Measurements from ENCODE around the gene PRSS16. TPM values are rescaled to one million over a fixed set of nuclear protein-coding genes. Genes with fewer than 3 reads are reported as not detected.

The PRSS16 gene
- total and polyA plus RNA-seq, 4 donors = 0.11 to 1.3 (median 0.77) TPM

DNA sequence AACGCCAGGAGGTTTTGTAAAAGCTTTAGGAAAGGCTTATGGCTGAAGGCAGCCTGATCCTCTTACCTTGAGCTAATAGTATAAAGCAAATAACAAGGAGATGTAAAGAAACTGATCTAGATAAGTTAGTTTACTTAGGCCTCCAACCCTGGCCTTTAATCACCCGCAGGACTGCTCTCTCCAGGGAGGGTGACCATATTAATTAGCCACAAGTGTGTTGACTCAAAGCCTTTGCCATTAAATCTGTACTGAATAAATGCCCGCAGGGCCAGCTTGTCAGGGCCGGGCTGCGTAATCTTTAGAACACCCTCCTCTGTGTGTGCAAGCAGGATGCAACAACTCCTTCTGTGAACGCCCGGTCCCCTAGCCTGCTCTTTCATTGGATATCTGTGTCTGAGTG lies 6.1 kb upstream of the PRSS16 start:
- H3K27ac ChIP-seq (ENCODE audit: low read depth, low read length) = no peak overlapping the region
- peaks cover 69% of the 10 kb centered on the region for H3K27me3 ChIP-seq (ENCODE audit: control insufficient read depth, insufficient read depth, low read length)
- 80% methylated on average over 6 of the region's 7 CpGs for WGBS (ENCODE audit: insufficient coverage)
- DNase-seq (ENCODE audit: low read depth in 4 of 6, low spot score in 6 of 6) = no peak
- H3K9me3 ChIP-seq (ENCODE audit: control insufficient read depth, insufficient read depth, low read length) = no peaks in the 10 kb centered on the region
- no peaks in the 10 kb centered on the region for H3K4me1 ChIP-seq (ENCODE audit: control insufficient read depth, insufficient read depth, low read length)
- no peak overlapping the region for H3K4me3 ChIP-seq (ENCODE audit: low read depth, low read length)
- H3K36me3 ChIP-seq (ENCODE audit: control insufficient read depth, insufficient read depth, low read length) = no peaks in the 10 kb centered on the region

GRCh38 chr6:27242589-27243265 lies 4.8 kb upstream of the PRSS16 start:
- no peak overlapping the region for H3K27ac ChIP-seq (ENCODE audit: low read depth, low read length)
- no peaks in the 10 kb centered on the region for H3K4me1 ChIP-seq (ENCODE audit: control insufficient read depth, insufficient read depth, low read length)
- H3K4me3 ChIP-seq (ENCODE audit: low read depth, low read length) = no peak overlapping the region
- DNase-seq (ENCODE audit: low read depth in 4 of 6, low spot score in 6 of 6) = no peak
- no peaks in the 10 kb centered on the region for H3K9me3 ChIP-seq (ENCODE audit: control insufficient read depth, insufficient read depth, low read length)
- H3K36me3 ChIP-seq (ENCODE audit: control insufficient read depth, insufficient read depth, low read length) = no peaks in the 10 kb centered on the region
- WGBS (ENCODE audit: insufficient coverage) = 83% methylated on average over 11 of the region's 14 CpGs
- peaks cover 64% of the 10 kb centered on the region for H3K27me3 ChIP-seq (ENCODE audit: control insufficient read depth, insufficient read depth, low read length)

- Histone ChIP-seq H3K36me3 (ENCODE audit: control insufficient read depth, insufficient read depth, low read length) (no peaks in the 10 kb centered on the region), H3K4me1 (ENCODE audit: control insufficient read depth, insufficient read depth, low read length) (peaks cover 17% of the 10 kb centered on the region), H3K9me3 (ENCODE audit: control insufficient read depth, insufficient read depth, low read length) (peaks cover 2% of the 10 kb centered on the region), H3K27me3 (ENCODE audit: control insufficient read depth, insufficient read depth, low read length) (peaks cover 76% of the 10 kb centered on the region), H3K27ac (ENCODE audit: low read depth, low read length) (no peak overlapping the region), H3K4me3 (ENCODE audit: low read depth, low read length) (no peak overlapping the region)
- WGBS (ENCODE audit: insufficient coverage) = 80% methylated on average over 1 of the region's 3 CpGs
- no peak for DNase-seq (ENCODE audit: low read depth in 4 of 6, low spot score in 6 of 6)
Observed at GRCh38 chr6:27248783-27249182, 1.3 kb downstream of the PRSS16 start.

DNA sequence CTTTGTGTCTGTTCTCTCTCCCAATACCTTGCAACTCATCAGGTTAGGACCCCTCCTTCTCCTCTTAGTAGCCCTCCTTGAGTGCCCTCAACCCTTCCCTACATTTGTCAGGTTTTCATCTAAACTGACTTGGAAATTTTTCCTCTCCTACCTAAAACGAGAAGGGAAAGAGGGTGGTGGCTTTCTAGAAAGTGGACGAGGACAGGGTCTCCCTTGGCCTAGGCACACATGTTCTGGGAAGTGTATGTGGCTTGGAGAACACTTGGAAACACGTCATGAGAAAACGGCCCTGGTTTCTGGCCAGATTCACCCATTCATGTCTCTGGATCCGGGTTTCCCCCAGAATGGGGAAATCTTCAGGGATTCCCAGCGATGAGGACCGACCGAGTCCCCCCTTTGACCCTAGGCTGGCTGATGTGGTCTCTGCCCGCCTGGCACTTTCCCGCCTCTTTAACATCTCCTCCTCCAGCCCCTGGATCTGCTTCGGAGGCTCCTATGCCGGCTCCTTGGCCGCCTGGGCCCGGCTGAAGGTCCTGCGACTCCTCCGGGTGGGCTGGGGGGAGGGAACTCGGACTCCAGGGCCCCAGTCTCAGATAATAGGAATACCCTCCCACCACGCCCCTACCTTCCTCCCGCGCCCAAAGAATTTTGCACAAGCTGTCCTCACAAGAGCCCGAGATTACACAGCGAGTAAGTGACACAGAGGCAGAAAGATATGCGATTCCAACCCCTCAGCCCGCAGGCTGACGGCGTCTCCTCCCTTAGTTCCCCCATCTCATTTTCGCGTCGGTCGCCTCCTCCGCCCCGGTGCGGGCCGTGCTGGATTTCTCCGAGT lies 3.0 kb downstream of the PRSS16 start:
- Histone ChIP-seq H3K9me3 (ENCODE audit: control insufficient read depth, insufficient read depth, low read length) (peaks cover 2% of the 10 kb centered on the region), H3K4me3 (ENCODE audit: low read depth, low read length) (peak overlapping the region; percentile 38), H3K27ac (ENCODE audit: low read depth, low read length) (no peak overlapping the region), H3K27me3 (ENCODE audit: control insufficient read depth, insufficient read depth, low read length) (peaks cover 86% of the 10 kb centered on the region), H3K36me3 (ENCODE audit: control insufficient read depth, insufficient read depth, low read length) (no peaks in the 10 kb centered on the region), H3K4me1 (ENCODE audit: control insufficient read depth, insufficient read depth, low read length) (peaks cover 17% of the 10 kb centered on the region)
- 7% methylated on average over 30 of the region's 35 CpGs for WGBS (ENCODE audit: insufficient coverage)
- peak in 1 of 6 donors; percentile 9 for DNase-seq (ENCODE audit: low read depth in 4 of 6, low spot score in 6 of 6)

- peaks cover 2% of the 10 kb centered on the region for H3K9me3 ChIP-seq (ENCODE audit: control insufficient read depth, insufficient read depth, low read length)
- DNase-seq (ENCODE audit: low read depth in 4 of 6, low spot score in 6 of 6) = peak in 2 of 6 donors; percentile 24 to 46
- peak overlapping the region; percentile 38 for H3K4me3 ChIP-seq (ENCODE audit: low read depth, low read length)
- H3K27me3 ChIP-seq (ENCODE audit: control insufficient read depth, insufficient read depth, low read length) = peaks cover 88% of the 10 kb centered on the region
- no peaks in the 10 kb centered on the region for H3K36me3 ChIP-seq (ENCODE audit: control insufficient read depth, insufficient read depth, low read length)
- WGBS (ENCODE audit: insufficient coverage) = under 1% methylated on average over 25 of the region's 32 CpGs
- peaks cover 17% of the 10 kb centered on the region for H3K4me1 ChIP-seq (ENCODE audit: control insufficient read depth, insufficient read depth, low read length)
- H3K27ac ChIP-seq (ENCODE audit: low read depth, low read length) = no peak overlapping the region
Observed at GRCh38 chr6:27251112-27251605, 3.7 kb downstream of the PRSS16 start.

DNA sequence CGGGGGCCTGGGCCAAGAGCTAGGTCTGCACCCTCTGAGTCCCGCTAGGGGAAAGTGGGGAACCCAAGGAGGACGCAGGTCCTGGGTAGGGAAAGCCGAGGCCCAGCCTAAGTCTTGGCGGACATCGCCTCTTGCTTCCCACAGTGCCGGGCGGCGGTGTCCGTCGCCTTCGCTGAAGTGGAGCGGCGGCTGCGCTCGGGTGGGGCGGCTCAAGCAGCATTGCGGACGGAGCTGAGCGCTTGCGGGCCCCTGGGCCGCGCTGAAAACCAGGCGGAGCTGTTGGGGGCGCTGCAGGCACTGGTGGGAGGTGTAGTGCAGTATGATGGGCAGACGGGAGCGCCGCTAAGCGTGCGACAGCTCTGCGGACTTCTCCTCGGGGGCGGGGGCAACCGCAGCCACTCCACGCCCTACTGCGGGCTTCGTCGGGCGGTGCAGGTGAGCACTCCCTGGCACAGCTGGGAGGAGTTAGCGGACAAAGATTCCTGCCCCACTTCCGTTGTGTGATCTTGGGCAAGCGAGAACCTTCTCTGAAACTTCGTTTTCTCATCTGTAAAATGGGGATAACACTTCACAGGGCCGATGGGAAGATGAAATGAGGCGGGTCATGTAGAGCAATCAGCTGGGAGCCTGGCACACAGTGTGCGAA lies 4.2 kb downstream of the PRSS16 start:
- no peaks in the 10 kb centered on the region for H3K36me3 ChIP-seq (ENCODE audit: control insufficient read depth, insufficient read depth, low read length)
- H3K27me3 ChIP-seq (ENCODE audit: control insufficient read depth, insufficient read depth, low read length) = peaks cover 92% of the 10 kb centered on the region
- WGBS (ENCODE audit: insufficient coverage) = 3% methylated on average over 44 of the region's 46 CpGs
- peak in 2 of 6 donors; percentile 38 to 45 for DNase-seq (ENCODE audit: low read depth in 4 of 6, low spot score in 6 of 6)
- H3K4me3 ChIP-seq (ENCODE audit: low read depth, low read length) = peak overlapping the region; percentile 38
- H3K9me3 ChIP-seq (ENCODE audit: control insufficient read depth, insufficient read depth, low read length) = peaks cover 2% of the 10 kb centered on the region
- H3K4me1 ChIP-seq (ENCODE audit: control insufficient read depth, insufficient read depth, low read length) = peaks cover 17% of the 10 kb centered on the region
- no peak overlapping the region for H3K27ac ChIP-seq (ENCODE audit: low read depth, low read length)

DNA sequence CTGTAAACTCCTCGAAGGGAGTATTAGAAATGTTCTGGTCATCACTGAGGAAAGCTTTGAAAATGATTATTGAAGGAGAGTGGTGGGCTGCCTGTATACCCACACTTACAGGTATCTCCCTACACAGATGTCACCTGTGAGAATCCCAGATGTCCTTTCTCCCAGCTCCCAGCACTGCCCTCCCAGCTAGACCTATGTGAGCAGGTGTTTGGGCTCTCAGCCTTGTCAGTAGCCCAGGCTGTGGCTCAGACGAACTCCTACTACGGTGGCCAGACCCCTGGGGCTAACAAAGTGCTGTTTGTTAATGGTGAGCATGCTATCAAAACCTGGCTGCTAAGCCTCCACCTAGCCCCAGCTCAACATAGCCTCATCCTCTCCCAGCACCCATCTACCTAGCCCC lies 7.1 kb downstream of the PRSS16 start:
- WGBS (ENCODE audit: insufficient coverage) = no CpG with 5 or more reads among the region's 3 CpGs
- H3K4me3 ChIP-seq (ENCODE audit: low read depth, low read length) = no peak overlapping the region
- peaks cover 2% of the 10 kb centered on the region for H3K9me3 ChIP-seq (ENCODE audit: control insufficient read depth, insufficient read depth, low read length)
- DNase-seq (ENCODE audit: low read depth in 4 of 6, low spot score in 6 of 6) = no peak
- H3K27me3 ChIP-seq (ENCODE audit: control insufficient read depth, insufficient read depth, low read length) = peaks cover 82% of the 10 kb centered on the region
- H3K36me3 ChIP-seq (ENCODE audit: control insufficient read depth, insufficient read depth, low read length) = no peaks in the 10 kb centered on the region
- H3K4me1 ChIP-seq (ENCODE audit: control insufficient read depth, insufficient read depth, low read length) = peaks cover 17% of the 10 kb centered on the region
- H3K27ac ChIP-seq (ENCODE audit: low read depth, low read length) = no peak overlapping the region

GRCh38 chr6:27255866-27256265 lies 8.4 kb downstream of the PRSS16 start:
- H3K4me1 ChIP-seq (ENCODE audit: control insufficient read depth, insufficient read depth, low read length) = peaks cover 17% of the 10 kb centered on the region
- 67% methylated on average over 1 of the region's 1 CpG for WGBS (ENCODE audit: insufficient coverage)
- H3K9me3 ChIP-seq (ENCODE audit: control insufficient read depth, insufficient read depth, low read length) = peaks cover 2% of the 10 kb centered on the region
- H3K27me3 ChIP-seq (ENCODE audit: control insufficient read depth, insufficient read depth, low read length) = peaks cover 82% of the 10 kb centered on the region
- H3K36me3 ChIP-seq (ENCODE audit: control insufficient read depth, insufficient read depth, low read length) = no peaks in the 10 kb centered on the region
- DNase-seq (ENCODE audit: low read depth in 4 of 6, low spot score in 6 of 6) = no peak
- H3K4me3 ChIP-seq (ENCODE audit: low read depth, low read length) = no peak overlapping the region
- H3K27ac ChIP-seq (ENCODE audit: low read depth, low read length) = no peak overlapping the region

DNA sequence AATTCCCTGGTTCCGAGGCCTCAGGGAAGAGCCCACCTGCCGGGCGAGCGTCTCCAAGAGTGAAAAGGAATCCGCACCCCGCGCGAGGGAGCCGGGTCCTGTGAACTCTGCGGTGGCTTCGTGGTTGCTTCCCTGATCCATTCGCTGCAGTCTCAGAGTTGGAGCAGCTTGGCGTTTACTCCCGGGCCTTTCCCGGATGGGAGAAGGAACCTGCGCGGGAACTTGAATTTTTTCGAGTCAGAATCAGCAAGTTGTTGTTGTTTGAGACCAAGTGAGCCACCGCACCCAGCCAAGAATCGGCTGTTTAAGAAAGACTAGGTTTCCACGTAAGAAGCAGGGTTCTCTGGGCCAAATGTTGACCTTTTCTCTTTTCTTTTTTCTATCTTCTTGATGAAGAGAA lies 12.9 kb downstream of the PRSS16 start:
- Histone ChIP-seq H3K4me3 (ENCODE audit: low read depth, low read length) (no peak overlapping the region), H3K9me3 (ENCODE audit: control insufficient read depth, insufficient read depth, low read length) (no peaks in the 10 kb centered on the region), H3K27me3 (ENCODE audit: control insufficient read depth, insufficient read depth, low read length) (peaks cover 70% of the 10 kb centered on the region), H3K4me1 (ENCODE audit: control insufficient read depth, insufficient read depth, low read length) (peaks cover 5% of the 10 kb centered on the region), H3K36me3 (ENCODE audit: control insufficient read depth, insufficient read depth, low read length) (no peaks in the 10 kb centered on the region), H3K27ac (ENCODE audit: low read depth, low read length) (no peak overlapping the region)
- DNase-seq (ENCODE audit: low read depth in 4 of 6, low spot score in 6 of 6) = no peak
- whole genome bisulfite sequencing (ENCODE audit: insufficient coverage) = 3% methylated on average over 16 of the region's 21 CpGs

Data from spinal cord (tissue), 10 donors.